GM12873 (cell line): ENCODE measurements around the gene TMC3.

ENCODE experiments used
- CTCF ChIP-seq: IDR thresholded peaks from 2 replicates; pipeline ENCODE4 v1.5.1; 2012; ENCODE audit warnings: low read depth, mild to moderate bottlenecking, moderate library complexity, low read length, control low read depth; ENCODE audit not compliant: insufficient read depth; ENCODE audit errors: missing control alignments

Gene TMC3

GRCh38 chr15:81394603-81395002 lies 20.6 kb upstream of the TMC3 start:
- TF ChIP-seq CTCF: no peak

- no peak for TF ChIP-seq CTCF
These were observed 17.6 kb upstream of the TMC3 start for GRCh38 chr15:81391657-81392056.

- TF ChIP-seq CTCF: no peak
These were observed 14.4 kb upstream of the TMC3 start for GRCh38 chr15:81388436-81388770.

GRCh38 chr15:81387621-81388435 lies 13.8 kb upstream of the TMC3 start:
- TF ChIP-seq CTCF: no peak

- no peak for TF ChIP-seq CTCF
These were observed 12.9 kb upstream of the TMC3 start for GRCh38 chr15:81386947-81387346.

GRCh38 chr15:81385721-81386076 lies 11.7 kb upstream of the TMC3 start:
- TF ChIP-seq CTCF: no peak

- TF ChIP-seq CTCF: no peak
These were observed 11.1 kb upstream of the TMC3 start for GRCh38 chr15:81384891-81385720.
